ENCODE results near the gene FARS2.
"Not testable (repeated sequence)": the region's sequence is repeated elsewhere in the genome, so short reads cannot be mapped to it uniquely, and the experiment has no call there.

Gene FARS2

GRCh38 chr6:5806406-5806805, 545.1 kb downstream of the FARS2 start:
- H4K12ac ChIP-seq (ENCODE audit: low read depth, low read length); H3K36me3 ChIP-seq (ENCODE audit: control insufficient read depth in 1 of 2, insufficient read depth in 2 of 2, low read length in 2 of 2); H4K91ac ChIP-seq (ENCODE audit: low read depth, low read length); H3K9me3 ChIP-seq (ENCODE audit: insufficient read depth, low read depth, low read length); H3K4me1 ChIP-seq (ENCODE audit: control insufficient read depth in 1 of 2, insufficient read depth in 2 of 2, low read length in 2 of 2); H2AFZ ChIP-seq (ENCODE audit: insufficient read depth, low read length, poor library complexity); H3K18ac ChIP-seq (ENCODE audit: low read length); H3K79me2 ChIP-seq (ENCODE audit: control insufficient read depth, insufficient read depth, low read length, poor library complexity); H2BK5ac ChIP-seq (ENCODE audit: low read depth, low read length, poor library complexity); H3K4me3 ChIP-seq (ENCODE audit: low read depth, low read length); H2AK5ac ChIP-seq (ENCODE audit: low read length); H3K4me2 ChIP-seq (ENCODE audit: low read length); H3K4ac ChIP-seq (ENCODE audit: low read depth, low read length); H3K79me1 ChIP-seq (ENCODE audit: low read length); H3K27me3 ChIP-seq (ENCODE audit: insufficient read depth, low read length); H3K23ac ChIP-seq (ENCODE audit: low read length); H3K14ac ChIP-seq (ENCODE audit: low read length); DNase-seq; H2BK12ac ChIP-seq (ENCODE audit: low read length); H2BK120ac ChIP-seq (ENCODE audit: insufficient read depth, low read length, poor library complexity); H4K8ac ChIP-seq (ENCODE audit: low read depth, low read length); H3K27ac ChIP-seq (ENCODE audit: low read depth, low read length); H3K9ac ChIP-seq (ENCODE audit: low read length): not testable (repeated sequence)
- WGBS (ENCODE audit: extremely low coverage, insufficient coverage, insufficient read length): no CpG with 5 or more reads among the region's 1 CpG

GRCh38 chr6:5809450-5809849, 548.1 kb downstream of the FARS2 start:
- no peak for DNase-seq

GRCh38 chr6:5811997-5812396, 550.7 kb downstream of the FARS2 start:
- H2BK12ac ChIP-seq (ENCODE audit: low read length): no peak overlapping the region
- no peaks in the 10 kb centered on the region for H3K79me1 ChIP-seq (ENCODE audit: low read length)
- no peak overlapping the region for H2AK5ac ChIP-seq (ENCODE audit: low read length)
- H4K91ac ChIP-seq (ENCODE audit: low read depth, low read length): no peak overlapping the region
- no peak for DNase-seq
- no peak overlapping the region for H3K4me3 ChIP-seq (ENCODE audit: low read depth, low read length)
- peaks cover 12% of the 10 kb centered on the region for H3K9me3 ChIP-seq (ENCODE audit: insufficient read depth, low read depth, low read length)
- H3K14ac ChIP-seq (ENCODE audit: low read length): no peak overlapping the region
- no CpG with 5 or more reads among the region's 4 CpGs for WGBS (ENCODE audit: extremely low coverage, insufficient coverage, insufficient read length)
- H4K12ac ChIP-seq (ENCODE audit: low read depth, low read length): no peak overlapping the region
- no peak overlapping the region for H3K9ac ChIP-seq (ENCODE audit: low read length)
- no peaks in the 10 kb centered on the region for H3K4me1 ChIP-seq (ENCODE audit: control insufficient read depth in 1 of 2, insufficient read depth in 2 of 2, low read length in 2 of 2)
- no peak overlapping the region for H3K4me2 ChIP-seq (ENCODE audit: low read length)
- no peak overlapping the region for H4K8ac ChIP-seq (ENCODE audit: low read depth, low read length)
- H3K4ac ChIP-seq (ENCODE audit: low read depth, low read length): no peak overlapping the region
- H3K27me3 ChIP-seq (ENCODE audit: insufficient read depth, low read length): no peaks in the 10 kb centered on the region
- no peak overlapping the region for H3K18ac ChIP-seq (ENCODE audit: low read length)
- no peak overlapping the region for H2BK120ac ChIP-seq (ENCODE audit: insufficient read depth, low read length, poor library complexity)
- H3K79me2 ChIP-seq (ENCODE audit: control insufficient read depth, insufficient read depth, low read length, poor library complexity): no peaks in the 10 kb centered on the region
- no peak overlapping the region for H3K27ac ChIP-seq (ENCODE audit: low read depth, low read length)
- no peak overlapping the region for H2AFZ ChIP-seq (ENCODE audit: insufficient read depth, low read length, poor library complexity)
- H2BK5ac ChIP-seq (ENCODE audit: low read depth, low read length, poor library complexity): no peak overlapping the region
- no peaks in the 10 kb centered on the region for H3K36me3 ChIP-seq (ENCODE audit: control insufficient read depth in 1 of 2, insufficient read depth in 2 of 2, low read length in 2 of 2)
- H3K23ac ChIP-seq (ENCODE audit: low read length): no peak overlapping the region

More at GRCh38 chr6:5809450-5809849, 548.1 kb downstream of the FARS2 start:
- no peak overlapping the region for H3K18ac ChIP-seq (ENCODE audit: low read length)
- no peak overlapping the region for H3K27ac ChIP-seq (ENCODE audit: low read depth, low read length)
- H3K27me3 ChIP-seq (ENCODE audit: insufficient read depth, low read length): no peaks in the 10 kb centered on the region
- no peak overlapping the region for H3K4me2 ChIP-seq (ENCODE audit: low read length)
- no peak overlapping the region for H3K23ac ChIP-seq (ENCODE audit: low read length)
- H3K79me2 ChIP-seq (ENCODE audit: control insufficient read depth, insufficient read depth, low read length, poor library complexity): no peaks in the 10 kb centered on the region
- no peak overlapping the region for H2AFZ ChIP-seq (ENCODE audit: insufficient read depth, low read length, poor library complexity)
- H3K9me3 ChIP-seq (ENCODE audit: insufficient read depth, low read depth, low read length): peaks cover 6% of the 10 kb centered on the region
- no peaks in the 10 kb centered on the region for H3K4me1 ChIP-seq (ENCODE audit: control insufficient read depth in 1 of 2, insufficient read depth in 2 of 2, low read length in 2 of 2)
- H4K8ac ChIP-seq (ENCODE audit: low read depth, low read length): no peak overlapping the region
- no CpG with 5 or more reads among the region's 4 CpGs for whole genome bisulfite sequencing (ENCODE audit: extremely low coverage, insufficient coverage, insufficient read length)
- no peak overlapping the region for H4K91ac ChIP-seq (ENCODE audit: low read depth, low read length)
- H4K12ac ChIP-seq (ENCODE audit: low read depth, low read length): no peak overlapping the region
- no peak overlapping the region for H3K9ac ChIP-seq (ENCODE audit: low read length)
- H2BK120ac ChIP-seq (ENCODE audit: insufficient read depth, low read length, poor library complexity): no peak overlapping the region
- no peak overlapping the region for H3K14ac ChIP-seq (ENCODE audit: low read length)
- H3K36me3 ChIP-seq (ENCODE audit: control insufficient read depth in 1 of 2, insufficient read depth in 2 of 2, low read length in 2 of 2): no peaks in the 10 kb centered on the region
- no peak overlapping the region for H2BK12ac ChIP-seq (ENCODE audit: low read length)
- H3K79me1 ChIP-seq (ENCODE audit: low read length): no peaks in the 10 kb centered on the region
- H3K4me3 ChIP-seq (ENCODE audit: low read depth, low read length): no peak overlapping the region
- no peak overlapping the region for H2BK5ac ChIP-seq (ENCODE audit: low read depth, low read length, poor library complexity)
- H2AK5ac ChIP-seq (ENCODE audit: low read length): no peak overlapping the region
- H3K4ac ChIP-seq (ENCODE audit: low read depth, low read length): no peak overlapping the region

- no CpG with 5 or more reads among the region's 3 CpGs for WGBS (ENCODE audit: extremely low coverage, insufficient coverage, insufficient read length)
These were observed 552.3 kb downstream of the FARS2 start for GRCh38 chr6:5813625-5814027.

More at GRCh38 chr6:5813625-5814027, 552.3 kb downstream of the FARS2 start:
- H2BK12ac ChIP-seq (ENCODE audit: low read length): no peak overlapping the region
- no peaks in the 10 kb centered on the region for H3K4me1 ChIP-seq (ENCODE audit: control insufficient read depth in 1 of 2, insufficient read depth in 2 of 2, low read length in 2 of 2)
- no peak overlapping the region for H4K12ac ChIP-seq (ENCODE audit: low read depth, low read length)
- H3K4me2 ChIP-seq (ENCODE audit: low read length): no peak overlapping the region
- H2AK5ac ChIP-seq (ENCODE audit: low read length): no peak overlapping the region
- no peaks in the 10 kb centered on the region for H3K27me3 ChIP-seq (ENCODE audit: insufficient read depth, low read length)
- no peak overlapping the region for H4K91ac ChIP-seq (ENCODE audit: low read depth, low read length)
- DNase-seq: no peak
- H3K36me3 ChIP-seq (ENCODE audit: control insufficient read depth in 1 of 2, insufficient read depth in 2 of 2, low read length in 2 of 2): no peaks in the 10 kb centered on the region
- no peak overlapping the region for H2AFZ ChIP-seq (ENCODE audit: insufficient read depth, low read length, poor library complexity)
- no peak overlapping the region for H3K18ac ChIP-seq (ENCODE audit: low read length)
- no peak overlapping the region for H3K23ac ChIP-seq (ENCODE audit: low read length)
- no peak overlapping the region for H3K4me3 ChIP-seq (ENCODE audit: low read depth, low read length)
- no peak overlapping the region for H3K14ac ChIP-seq (ENCODE audit: low read length)
- no peak overlapping the region for H3K27ac ChIP-seq (ENCODE audit: low read depth, low read length)
- no peaks in the 10 kb centered on the region for H3K79me1 ChIP-seq (ENCODE audit: low read length)
- peaks cover 14% of the 10 kb centered on the region for H3K9me3 ChIP-seq (ENCODE audit: insufficient read depth, low read depth, low read length)
- no peaks in the 10 kb centered on the region for H3K79me2 ChIP-seq (ENCODE audit: control insufficient read depth, insufficient read depth, low read length, poor library complexity)
- H2BK120ac ChIP-seq (ENCODE audit: insufficient read depth, low read length, poor library complexity): no peak overlapping the region
- no peak overlapping the region for H3K9ac ChIP-seq (ENCODE audit: low read length)
- no peak overlapping the region for H3K4ac ChIP-seq (ENCODE audit: low read depth, low read length)
- no peak overlapping the region for H4K8ac ChIP-seq (ENCODE audit: low read depth, low read length)
- H2BK5ac ChIP-seq (ENCODE audit: low read depth, low read length, poor library complexity): no peak overlapping the region
